GM23338 (cell line): ENCODE results near the gene SLC39A7. TPM values are rescaled to one million over a fixed set of nuclear protein-coding genes. Genes with fewer than 3 reads are reported as not detected.
A peak's percentile ranks its signal among the peaks of the same experiment; 100 is the strongest.

Experiments
- ATAC-seq: fragments of 200-7000 bp; cut with Tn5 transposase; 3 replicates; pipeline ENCODE4 v1.9.1; 2020
- DNase-seq: peaks from one replicate; pipeline ENCODE4 v3.0.0-alpha.2; 2015; ENCODE audit warnings: low spot score
- H2AFZ ChIP-seq: fragments of 200-600 bp; sonication (generic); 2 replicates; pipeline ENCODE4 v1.8.0; 2016; ENCODE audit warnings: antibody characterized with exemption, mild to moderate bottlenecking, moderate library complexity
- H3F3A ChIP-seq: fragments of 200-600 bp; sonication (generic); replicated peaks from 2 replicates; pipeline ENCODE4 v1.8.0; 2017; ENCODE audit warnings: antibody characterized with exemption, mixed run types, low read depth
- H3K27ac ChIP-seq: fragments of 200-600 bp; sonication (generic); 2 replicates; pipeline ENCODE4 v1.6.1; 2016; ENCODE audit warnings: low read depth
- H3K27me3 ChIP-seq: fragments of 200-600 bp; sonication (generic); 2 replicates; pipeline ENCODE4 v1.8.0; 2016; ENCODE audit warnings: mild to moderate bottlenecking, mixed run types, moderate library complexity; ENCODE audit not compliant: insufficient read depth
- H3K36me3 ChIP-seq: fragments of 200-600 bp; sonication (generic); 2 replicates; pipeline ENCODE4 v1.8.0; 2016; ENCODE audit warnings: mild to moderate bottlenecking; ENCODE audit not compliant: insufficient read depth
- H3K4me1 ChIP-seq: fragments of 200-600 bp; sonication (generic); 2 replicates; pipeline ENCODE4 v1.8.0; 2016; ENCODE audit warnings: mild to moderate bottlenecking, moderate library complexity; ENCODE audit not compliant: insufficient read depth
- H3K4me2 ChIP-seq: fragments of 200-600 bp; sonication (generic); 2 replicates; pipeline ENCODE4 v1.7.1; 2017; ENCODE audit warnings: mixed run types
- H3K4me3 ChIP-seq: fragments of 200-600 bp; sonication (generic); 2 replicates; pipeline ENCODE4 v1.6.1; 2016; ENCODE audit warnings: mixed run types
- H3K79me2 ChIP-seq: fragments of 200-600 bp; sonication (generic); replicated peaks from 2 replicates; pipeline ENCODE4 v1.8.0; 2017; ENCODE audit warnings: mild to moderate bottlenecking; ENCODE audit not compliant: insufficient read depth
- H3K9me2 ChIP-seq: fragments of 200-600 bp; sonication (generic); 2 replicates; pipeline ENCODE4 v1.8.0; 2017; ENCODE audit not compliant: insufficient read depth
- H4K20me1 ChIP-seq: fragments of 200-600 bp; sonication (generic); replicated peaks from 2 replicates; pipeline ENCODE4 v1.8.0; 2017; ENCODE audit warnings: mild to moderate bottlenecking; ENCODE audit not compliant: insufficient read depth
- H3K27ac Mint-ChIP-seq: 2 replicates; pipeline ENCODE4 v1.8.0; 2020; ENCODE audit warnings: inconsistent platforms, mild to moderate bottlenecking, moderate library complexity, mixed read lengths
- H3K27me3 Mint-ChIP-seq: 3 replicates; pipeline ENCODE4 v1.8.0; 2022; ENCODE audit warnings: low read depth, mild to moderate bottlenecking, moderate library complexity, mixed read lengths, inconsistent platforms; ENCODE audit not compliant: insufficient read depth, poor library complexity
- H3K36me3 Mint-ChIP-seq: 3 replicates; pipeline ENCODE4 v1.8.0; 2021; ENCODE audit warnings: low read depth, mild to moderate bottlenecking, inconsistent platforms, moderate library complexity, mixed read lengths
- H3K4me1 Mint-ChIP-seq: 3 replicates; pipeline ENCODE4 v1.8.0; 2020; ENCODE audit warnings: mild to moderate bottlenecking, inconsistent platforms, mixed read lengths
- H3K4me3 Mint-ChIP-seq: 3 replicates; pipeline ENCODE4 v1.8.0; 2021; ENCODE audit warnings: moderate library complexity, mild to moderate bottlenecking, inconsistent platforms, mixed read lengths
- H3K9me3 Mint-ChIP-seq: 3 replicates; pipeline ENCODE4 v1.8.0; 2020; ENCODE audit warnings: moderate library complexity, mild to moderate bottlenecking, inconsistent platforms, mixed read lengths
- CREB1 ChIP-seq: fragments of 250-450 bp; sonication (Bioruptor Pico); IDR thresholded peaks from 2 replicates; pipeline ENCODE4 v1.5.0; 2020; ENCODE audit warnings: low read depth, mild to moderate bottlenecking, moderate library complexity
- CTCF ChIP-seq, 2 experiments: fragments of 200-600 bp in 1 of 2; sonication (generic) in 1 of 2; conservative IDR thresholded peaks; 2 replicates each; pipeline versions ENCODE4 v1.5.1 to v1.6.1; 2016 to 2017; ENCODE audit warnings: antibody characterized with exemption in 2 of 2, low read depth in 2 of 2, mild to moderate bottlenecking in 2 of 2, moderate library complexity in 1 of 2
- ETS1 ChIP-seq: IDR thresholded peaks from 2 replicates; pipeline ENCODE4 v1.6.1; 2016; ENCODE audit warnings: antibody characterized with exemption
- EZH2 ChIP-seq: fragments of 200-600 bp; sonication (generic); IDR thresholded peaks from one replicate; pipeline ENCODE4 v1.8.0; 2017; ENCODE audit warnings: antibody characterized with exemption, mild to moderate bottlenecking, low read depth; ENCODE audit not compliant: unreplicated experiment
- EZH2phosphoT487 ChIP-seq: fragments of 200-600 bp; sonication (generic); IDR thresholded peaks from one replicate; pipeline ENCODE4 v1.8.1; 2018; ENCODE audit warnings: antibody characterized with exemption; ENCODE audit not compliant: unreplicated experiment
- JUNB ChIP-seq: IDR thresholded peaks from one replicate; pipeline ENCODE4 v1.6.1; 2016; ENCODE audit warnings: antibody characterized with exemption; ENCODE audit not compliant: unreplicated experiment
- NANOG ChIP-seq: IDR thresholded peaks from 2 replicates; pipeline ENCODE4 v1.6.1; 2016; ENCODE audit warnings: antibody characterized with exemption, borderline replicate concordance
- POLR2AphosphoS5 ChIP-seq: IDR thresholded peaks from 2 replicates; pipeline ENCODE4 v1.6.1; 2016; ENCODE audit warnings: antibody characterized with exemption, low read depth
- STAT1 ChIP-seq: IDR thresholded peaks from one replicate; pipeline ENCODE4 v1.6.1; 2016; ENCODE audit warnings: antibody characterized with exemption; ENCODE audit not compliant: unreplicated experiment
- ZNF114 ChIP-seq: fragments of 250-450 bp; sonication (Bioruptor Pico); IDR thresholded peaks from 2 replicates; pipeline ENCODE4 v1.5.0; 2020; ENCODE audit warnings: mild to moderate bottlenecking, moderate library complexity
- ZNF331 ChIP-seq: fragments of 250-450 bp; sonication (Bioruptor Pico); IDR thresholded peaks from 2 replicates; pipeline ENCODE4 v1.5.0; 2020; ENCODE audit warnings: low read depth, mild to moderate bottlenecking, moderate library complexity
- ZNF462 ChIP-seq: fragments of 250-450 bp; sonication (Bioruptor Pico); IDR thresholded peaks from 2 replicates; pipeline ENCODE4 v1.5.0; 2020; ENCODE audit warnings: mild to moderate bottlenecking, moderate library complexity
- polyA plus RNA-seq: library from polyadenylated mRNA; unstranded; fragments of >200 nt; fragmentation: Nextera tagmentation; extraction: Ambion mirVana; gene quantifications from 2 replicates; pipeline ENCODE4 v1.2.1, GENCODE V29; 2016
- total RNA-seq: library from RNA; depleted of rRNA; stranded (reverse); fragments of >200 nt; shearing (Covaris generic); gene quantifications from 2 replicates; pipeline ENCODE4 v1.2.3, GENCODE V29; 2014
- TF ChIP-seq, protein P1 (sequence below): IDR thresholded peaks from one replicate; pipeline ENCODE4 v1.6.1; 2018; ENCODE audit warnings: antibody characterized with exemption; ENCODE audit not compliant: unreplicated experiment

The SLC39A7 gene
- total and polyA plus RNA-seq, 2 experiments from 2014 or later: 9.0 to 75.9 TPM

DNA sequence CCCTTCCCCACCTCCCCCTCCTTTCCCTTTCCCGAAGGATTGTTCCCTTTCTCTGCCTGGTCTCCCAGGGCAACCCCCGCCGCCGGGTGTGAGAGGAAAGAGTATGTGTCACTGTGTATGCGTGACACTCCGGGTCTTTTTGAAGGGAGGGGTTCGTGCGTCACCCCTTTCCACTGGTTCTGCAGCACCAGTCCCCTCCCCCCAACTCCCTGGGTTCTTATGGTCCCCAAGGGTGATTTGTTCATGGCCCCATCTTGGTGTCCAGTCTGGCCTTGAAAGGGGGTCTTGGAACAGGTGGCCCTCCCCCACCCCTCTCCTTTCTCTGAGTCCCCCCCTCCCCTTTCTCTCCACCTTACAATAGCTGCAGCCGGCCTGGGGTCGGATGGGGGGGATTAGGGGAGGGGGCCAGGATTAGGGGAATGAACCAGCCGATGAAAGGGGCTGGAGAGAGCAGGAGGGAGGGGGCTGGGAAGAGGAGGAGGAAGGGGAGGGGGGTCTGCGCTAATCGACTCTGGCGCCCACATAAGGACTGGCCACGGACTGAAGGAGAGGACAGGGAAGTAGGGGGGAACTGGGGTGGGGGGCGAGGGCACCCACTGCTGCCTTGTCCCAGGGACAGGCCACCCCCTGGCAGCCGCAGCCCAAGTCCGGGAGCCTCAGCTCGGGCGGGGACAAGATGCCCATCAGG is 6.3 kb downstream of the SLC39A7 start:
- Histone ChIP-seq H3K9me2 (no peaks in the 10 kb centered on the region), H3K27me3 (peaks cover 63% of the 10 kb centered on the region), H3K4me2 (peak overlapping the region; percentile 97), H3K27ac (no peak overlapping the region), H3F3A (peaks cover 18% of the 10 kb centered on the region), H2AFZ (no peak overlapping the region), H3K4me1 (peaks cover 39% of the 10 kb centered on the region), H3K79me2 (peaks cover 11% of the 10 kb centered on the region), H3K4me3 (peak overlapping the region; percentile 96), H3K36me3 (peaks cover 11% of the 10 kb centered on the region; the same call in 1 of the 2 replicates), H4K20me1 (peaks cover 21% of the 10 kb centered on the region)
- Mint-ChIP-seq H3K9me3 (no peaks in the 10 kb centered on the region; the same call in 2 of the 3 replicates), H3K27ac (no peak overlapping the region), H3K4me1 (peaks cover 58% of the 10 kb centered on the region), H3K36me3 (peaks cover 42% of the 10 kb centered on the region), H3K4me3 (peak overlapping the region; percentile 84; the same call in 2 of the 3 replicates), H3K27me3 (peaks cover 49% of the 10 kb centered on the region)
- DNase-seq (peak; percentile 41), ATAC-seq (no peak)
- TF ChIP-seq, protein P1, sequence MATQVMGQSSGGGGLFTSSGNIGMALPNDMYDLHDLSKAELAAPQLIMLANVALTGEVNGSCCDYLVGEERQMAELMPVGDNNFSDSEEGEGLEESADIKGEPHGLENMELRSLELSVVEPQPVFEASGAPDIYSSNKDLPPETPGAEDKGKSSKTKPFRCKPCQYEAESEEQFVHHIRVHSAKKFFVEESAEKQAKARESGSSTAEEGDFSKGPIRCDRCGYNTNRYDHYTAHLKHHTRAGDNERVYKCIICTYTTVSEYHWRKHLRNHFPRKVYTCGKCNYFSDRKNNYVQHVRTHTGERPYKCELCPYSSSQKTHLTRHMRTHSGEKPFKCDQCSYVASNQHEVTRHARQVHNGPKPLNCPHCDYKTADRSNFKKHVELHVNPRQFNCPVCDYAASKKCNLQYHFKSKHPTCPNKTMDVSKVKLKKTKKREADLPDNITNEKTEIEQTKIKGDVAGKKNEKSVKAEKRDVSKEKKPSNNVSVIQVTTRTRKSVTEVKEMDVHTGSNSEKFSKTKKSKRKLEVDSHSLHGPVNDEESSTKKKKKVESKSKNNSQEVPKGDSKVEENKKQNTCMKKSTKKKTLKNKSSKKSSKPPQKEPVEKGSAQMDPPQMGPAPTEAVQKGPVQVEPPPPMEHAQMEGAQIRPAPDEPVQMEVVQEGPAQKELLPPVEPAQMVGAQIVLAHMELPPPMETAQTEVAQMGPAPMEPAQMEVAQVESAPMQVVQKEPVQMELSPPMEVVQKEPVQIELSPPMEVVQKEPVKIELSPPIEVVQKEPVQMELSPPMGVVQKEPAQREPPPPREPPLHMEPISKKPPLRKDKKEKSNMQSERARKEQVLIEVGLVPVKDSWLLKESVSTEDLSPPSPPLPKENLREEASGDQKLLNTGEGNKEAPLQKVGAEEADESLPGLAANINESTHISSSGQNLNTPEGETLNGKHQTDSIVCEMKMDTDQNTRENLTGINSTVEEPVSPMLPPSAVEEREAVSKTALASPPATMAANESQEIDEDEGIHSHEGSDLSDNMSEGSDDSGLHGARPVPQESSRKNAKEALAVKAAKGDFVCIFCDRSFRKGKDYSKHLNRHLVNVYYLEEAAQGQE: no peak
- TF ChIP-seq ETS1: no peak
- no peak for TF ChIP-seq POLR2AphosphoS5
- TF ChIP-seq ZNF114 (CRISPR knock-in tag): no peak
- TF ChIP-seq STAT1: no peak
- TF ChIP-seq EZH2phosphoT487: no peak
- TF ChIP-seq ZNF462 (CRISPR knock-in tag): no peak
- TF ChIP-seq NANOG: no peak
- TF ChIP-seq CTCF (conservative IDR thresholded peaks at IDR 0.05; ENCODE audit: low read depth in 2 of 2): no peak
- no peak for TF ChIP-seq JUNB
- no peak for TF ChIP-seq ZNF331 (CRISPR knock-in tag)
- no peak for TF ChIP-seq CREB1 (CRISPR knock-in tag)
- no peak for TF ChIP-seq EZH2
